ENCODE measurements around the gene PTDSS2. TPM values are rescaled to one million over a fixed set of nuclear protein-coding genes. Genes with fewer than 3 reads are reported as not detected.

The PTDSS2 gene
- total and polyA plus RNA-seq, 2 experiments from 2014 or later: 22.7 to 145 TPM

DNA sequence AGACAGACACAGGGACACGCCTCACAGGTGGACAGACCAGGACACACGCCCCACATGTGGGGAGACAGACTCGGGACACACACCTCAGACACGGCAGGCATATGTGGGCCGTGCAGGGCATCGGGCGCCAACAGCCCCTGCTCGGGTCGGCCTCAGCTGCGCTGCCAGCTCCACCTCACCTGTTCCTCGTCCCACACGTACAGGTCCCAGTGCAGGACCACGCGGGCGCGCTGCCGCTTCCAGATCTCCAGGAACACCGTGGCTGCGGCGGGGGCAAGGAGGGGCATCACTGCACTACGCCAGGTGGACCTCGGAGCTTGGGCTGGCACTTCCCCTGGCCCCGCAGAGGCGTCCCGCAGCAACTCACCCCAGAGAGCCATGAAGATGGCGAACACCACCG lies 20.7 kb upstream of the PTDSS2 start:
- Histone ChIP-seq H4K20me1 (replicated peaks; ENCODE audit: insufficient read depth) (no peaks in the 10 kb centered on the region), H3K79me2 (replicated peaks; ENCODE audit: insufficient read depth) (no peaks in the 10 kb centered on the region), H3K27me3 (ENCODE audit: insufficient read depth) (peaks cover 3% of the 10 kb centered on the region), H3K4me3 (no peak overlapping the region), H2AFZ (no peak overlapping the region), H3F3A (replicated peaks; ENCODE audit: low read depth) (peaks cover 3% of the 10 kb centered on the region; the same call in 1 of the 2 replicates), H3K36me3 (ENCODE audit: insufficient read depth) (no peaks in the 10 kb centered on the region), H3K27ac (ENCODE audit: low read depth) (no peak overlapping the region), H3K4me1 (ENCODE audit: insufficient read depth) (no peaks in the 10 kb centered on the region), H3K4me2 (no peak overlapping the region), H3K9me2 (ENCODE audit: insufficient read depth) (no peaks in the 10 kb centered on the region)
- TF ChIP-seq NANOG (IDR thresholded peaks at IDR 0.05; ENCODE audit: borderline replicate concordance) (no peak), STAT1 (IDR thresholded peaks at IDR 0.05; ENCODE audit: unreplicated experiment) (no peak), POLR2AphosphoS5 (IDR thresholded peaks at IDR 0.05; ENCODE audit: low read depth) (no peak), EZH2 (IDR thresholded peaks at IDR 0.05; ENCODE audit: low read depth, unreplicated experiment) (no peak), EZH2phosphoT487 (IDR thresholded peaks at IDR 0.05; ENCODE audit: unreplicated experiment) (no peak), ZNF331 (CRISPR knock-in tag; IDR thresholded peaks at IDR 0.05; ENCODE audit: low read depth) (no peak), ZNF114 (CRISPR knock-in tag; IDR thresholded peaks at IDR 0.05) (no peak), CREB1 (CRISPR knock-in tag; IDR thresholded peaks at IDR 0.05; ENCODE audit: low read depth) (no peak)
- TF ChIP-seq, protein P1, sequence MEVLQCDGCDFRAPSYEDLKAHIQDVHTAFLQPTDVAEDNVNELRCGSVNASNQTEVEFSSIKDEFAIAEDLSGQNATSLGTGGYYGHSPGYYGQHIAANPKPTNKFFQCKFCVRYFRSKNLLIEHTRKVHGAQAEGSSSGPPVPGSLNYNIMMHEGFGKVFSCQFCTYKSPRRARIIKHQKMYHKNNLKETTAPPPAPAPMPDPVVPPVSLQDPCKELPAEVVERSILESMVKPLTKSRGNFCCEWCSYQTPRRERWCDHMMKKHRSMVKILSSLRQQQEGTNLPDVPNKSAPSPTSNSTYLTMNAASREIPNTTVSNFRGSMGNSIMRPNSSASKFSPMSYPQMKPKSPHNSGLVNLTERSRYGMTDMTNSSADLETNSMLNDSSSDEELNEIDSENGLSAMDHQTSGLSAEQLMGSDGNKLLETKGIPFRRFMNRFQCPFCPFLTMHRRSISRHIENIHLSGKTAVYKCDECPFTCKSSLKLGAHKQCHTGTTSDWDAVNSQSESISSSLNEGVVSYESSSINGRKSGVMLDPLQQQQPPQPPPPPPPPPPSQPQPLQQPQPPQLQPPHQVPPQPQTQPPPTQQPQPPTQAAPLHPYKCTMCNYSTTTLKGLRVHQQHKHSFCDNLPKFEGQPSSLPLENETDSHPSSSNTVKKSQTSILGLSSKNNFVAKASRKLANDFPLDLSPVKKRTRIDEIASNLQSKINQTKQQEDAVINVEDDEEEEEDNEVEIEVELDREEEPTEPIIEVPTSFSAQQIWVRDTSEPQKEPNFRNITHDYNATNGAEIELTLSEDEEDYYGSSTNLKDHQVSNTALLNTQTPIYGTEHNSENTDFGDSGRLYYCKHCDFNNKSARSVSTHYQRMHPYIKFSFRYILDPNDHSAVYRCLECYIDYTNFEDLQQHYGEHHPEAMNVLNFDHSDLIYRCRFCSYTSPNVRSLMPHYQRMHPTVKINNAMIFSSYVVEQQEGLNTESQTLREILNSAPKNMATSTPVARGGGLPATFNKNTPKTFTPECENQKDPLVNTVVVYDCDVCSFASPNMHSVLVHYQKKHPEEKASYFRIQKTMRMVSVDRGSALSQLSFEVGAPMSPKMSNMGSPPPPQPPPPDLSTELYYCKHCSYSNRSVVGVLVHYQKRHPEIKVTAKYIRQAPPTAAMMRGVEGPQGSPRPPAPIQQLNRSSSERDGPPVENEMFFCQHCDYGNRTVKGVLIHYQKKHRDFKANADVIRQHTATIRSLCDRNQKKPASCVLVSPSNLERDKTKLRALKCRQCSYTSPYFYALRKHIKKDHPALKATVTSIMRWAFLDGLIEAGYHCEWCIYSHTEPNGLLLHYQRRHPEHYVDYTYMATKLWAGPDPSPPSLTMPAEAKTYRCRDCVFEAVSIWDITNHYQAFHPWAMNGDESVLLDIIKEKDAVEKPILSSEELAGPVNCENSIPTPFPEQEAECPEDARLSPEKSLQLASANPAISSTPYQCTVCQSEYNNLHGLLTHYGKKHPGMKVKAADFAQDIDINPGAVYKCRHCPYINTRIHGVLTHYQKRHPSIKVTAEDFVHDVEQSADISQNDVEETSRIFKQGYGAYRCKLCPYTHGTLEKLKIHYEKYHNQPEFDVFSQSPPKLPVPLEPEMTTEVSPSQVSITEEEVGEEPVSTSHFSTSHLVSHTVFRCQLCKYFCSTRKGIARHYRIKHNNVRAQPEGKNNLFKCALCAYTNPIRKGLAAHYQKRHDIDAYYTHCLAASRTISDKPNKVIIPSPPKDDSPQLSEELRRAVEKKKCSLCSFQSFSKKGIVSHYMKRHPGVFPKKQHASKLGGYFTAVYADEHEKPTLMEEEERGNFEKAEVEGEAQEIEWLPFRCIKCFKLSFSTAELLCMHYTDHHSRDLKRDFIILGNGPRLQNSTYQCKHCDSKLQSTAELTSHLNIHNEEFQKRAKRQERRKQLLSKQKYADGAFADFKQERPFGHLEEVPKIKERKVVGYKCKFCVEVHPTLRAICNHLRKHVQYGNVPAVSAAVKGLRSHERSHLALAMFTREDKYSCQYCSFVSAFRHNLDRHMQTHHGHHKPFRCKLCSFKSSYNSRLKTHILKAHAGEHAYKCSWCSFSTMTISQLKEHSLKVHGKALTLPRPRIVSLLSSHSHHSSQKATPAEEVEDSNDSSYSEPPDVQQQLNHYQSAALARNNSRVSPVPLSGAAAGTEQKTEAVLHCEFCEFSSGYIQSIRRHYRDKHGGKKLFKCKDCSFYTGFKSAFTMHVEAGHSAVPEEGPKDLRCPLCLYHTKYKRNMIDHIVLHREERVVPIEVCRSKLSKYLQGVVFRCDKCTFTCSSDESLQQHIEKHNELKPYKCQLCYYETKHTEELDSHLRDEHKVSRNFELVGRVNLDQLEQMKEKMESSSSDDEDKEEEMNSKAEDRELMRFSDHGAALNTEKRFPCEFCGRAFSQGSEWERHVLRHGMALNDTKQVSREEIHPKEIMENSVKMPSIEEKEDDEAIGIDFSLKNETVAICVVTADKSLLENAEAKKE (CRISPR knock-in tag; IDR thresholded peaks at IDR 0.05): no peak
- TF ChIP-seq, protein P2, sequence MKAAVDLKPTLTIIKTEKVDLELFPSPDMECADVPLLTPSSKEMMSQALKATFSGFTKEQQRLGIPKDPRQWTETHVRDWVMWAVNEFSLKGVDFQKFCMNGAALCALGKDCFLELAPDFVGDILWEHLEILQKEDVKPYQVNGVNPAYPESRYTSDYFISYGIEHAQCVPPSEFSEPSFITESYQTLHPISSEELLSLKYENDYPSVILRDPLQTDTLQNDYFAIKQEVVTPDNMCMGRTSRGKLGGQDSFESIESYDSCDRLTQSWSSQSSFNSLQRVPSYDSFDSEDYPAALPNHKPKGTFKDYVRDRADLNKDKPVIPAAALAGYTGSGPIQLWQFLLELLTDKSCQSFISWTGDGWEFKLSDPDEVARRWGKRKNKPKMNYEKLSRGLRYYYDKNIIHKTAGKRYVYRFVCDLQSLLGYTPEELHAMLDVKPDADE (IDR thresholded peaks at IDR 0.05): no peak
- TF ChIP-seq, protein P3, sequence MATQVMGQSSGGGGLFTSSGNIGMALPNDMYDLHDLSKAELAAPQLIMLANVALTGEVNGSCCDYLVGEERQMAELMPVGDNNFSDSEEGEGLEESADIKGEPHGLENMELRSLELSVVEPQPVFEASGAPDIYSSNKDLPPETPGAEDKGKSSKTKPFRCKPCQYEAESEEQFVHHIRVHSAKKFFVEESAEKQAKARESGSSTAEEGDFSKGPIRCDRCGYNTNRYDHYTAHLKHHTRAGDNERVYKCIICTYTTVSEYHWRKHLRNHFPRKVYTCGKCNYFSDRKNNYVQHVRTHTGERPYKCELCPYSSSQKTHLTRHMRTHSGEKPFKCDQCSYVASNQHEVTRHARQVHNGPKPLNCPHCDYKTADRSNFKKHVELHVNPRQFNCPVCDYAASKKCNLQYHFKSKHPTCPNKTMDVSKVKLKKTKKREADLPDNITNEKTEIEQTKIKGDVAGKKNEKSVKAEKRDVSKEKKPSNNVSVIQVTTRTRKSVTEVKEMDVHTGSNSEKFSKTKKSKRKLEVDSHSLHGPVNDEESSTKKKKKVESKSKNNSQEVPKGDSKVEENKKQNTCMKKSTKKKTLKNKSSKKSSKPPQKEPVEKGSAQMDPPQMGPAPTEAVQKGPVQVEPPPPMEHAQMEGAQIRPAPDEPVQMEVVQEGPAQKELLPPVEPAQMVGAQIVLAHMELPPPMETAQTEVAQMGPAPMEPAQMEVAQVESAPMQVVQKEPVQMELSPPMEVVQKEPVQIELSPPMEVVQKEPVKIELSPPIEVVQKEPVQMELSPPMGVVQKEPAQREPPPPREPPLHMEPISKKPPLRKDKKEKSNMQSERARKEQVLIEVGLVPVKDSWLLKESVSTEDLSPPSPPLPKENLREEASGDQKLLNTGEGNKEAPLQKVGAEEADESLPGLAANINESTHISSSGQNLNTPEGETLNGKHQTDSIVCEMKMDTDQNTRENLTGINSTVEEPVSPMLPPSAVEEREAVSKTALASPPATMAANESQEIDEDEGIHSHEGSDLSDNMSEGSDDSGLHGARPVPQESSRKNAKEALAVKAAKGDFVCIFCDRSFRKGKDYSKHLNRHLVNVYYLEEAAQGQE (IDR thresholded peaks at IDR 0.05; ENCODE audit: unreplicated experiment): no peak
- TF ChIP-seq, protein P4, sequence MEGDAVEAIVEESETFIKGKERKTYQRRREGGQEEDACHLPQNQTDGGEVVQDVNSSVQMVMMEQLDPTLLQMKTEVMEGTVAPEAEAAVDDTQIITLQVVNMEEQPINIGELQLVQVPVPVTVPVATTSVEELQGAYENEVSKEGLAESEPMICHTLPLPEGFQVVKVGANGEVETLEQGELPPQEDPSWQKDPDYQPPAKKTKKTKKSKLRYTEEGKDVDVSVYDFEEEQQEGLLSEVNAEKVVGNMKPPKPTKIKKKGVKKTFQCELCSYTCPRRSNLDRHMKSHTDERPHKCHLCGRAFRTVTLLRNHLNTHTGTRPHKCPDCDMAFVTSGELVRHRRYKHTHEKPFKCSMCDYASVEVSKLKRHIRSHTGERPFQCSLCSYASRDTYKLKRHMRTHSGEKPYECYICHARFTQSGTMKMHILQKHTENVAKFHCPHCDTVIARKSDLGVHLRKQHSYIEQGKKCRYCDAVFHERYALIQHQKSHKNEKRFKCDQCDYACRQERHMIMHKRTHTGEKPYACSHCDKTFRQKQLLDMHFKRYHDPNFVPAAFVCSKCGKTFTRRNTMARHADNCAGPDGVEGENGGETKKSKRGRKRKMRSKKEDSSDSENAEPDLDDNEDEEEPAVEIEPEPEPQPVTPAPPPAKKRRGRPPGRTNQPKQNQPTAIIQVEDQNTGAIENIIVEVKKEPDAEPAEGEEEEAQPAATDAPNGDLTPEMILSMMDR (conservative IDR thresholded peaks at IDR 0.05; ENCODE audit: low read depth in 2 of 2): no peak
- Mint-ChIP-seq H3K36me3 (ENCODE audit: low read depth) (peaks cover 4% of the 10 kb centered on the region), H3K27ac (no peak overlapping the region), H3K4me1 (peaks cover 3% of the 10 kb centered on the region; the same call in 1 of the 3 replicates), H3K9me3 (peaks cover 3% of the 10 kb centered on the region; the same call in 2 of the 3 replicates), H3K4me3 (no peak overlapping the region), H3K27me3 (ENCODE audit: insufficient read depth, low read depth, poor library complexity) (peaks cover 7% of the 10 kb centered on the region)
- no peak for ATAC-seq
- no peak for DNase-seq (ENCODE audit: low spot score)

Data from GM23338 (cell line).